Endothelial cell of umbilical vein (primary cell): ENCODE results near the gene ZNF20.

Source experiments
- CTCF ChIP-seq, 2 donors: IDR thresholded peaks; 1 replicate in 1 of 2; 2 replicates in 1 of 2; pipeline ENCODE4 v1.5.1; 2011; ENCODE audit warnings: low read length in 2 of 2, mild to moderate bottlenecking in 2 of 2, moderate library complexity in 2 of 2, control low read depth in 1 of 2, inconsistent platforms in 1 of 2, low read depth in 1 of 2; ENCODE audit not compliant: insufficient read depth in 1 of 2; ENCODE audit errors: extremely low read depth in 1 of 2
- EZH2 ChIP-seq: IDR thresholded peaks from 2 replicates; pipeline ENCODE4 v1.6.1; 2012; ENCODE audit warnings: borderline replicate concordance, low read depth, mild to moderate bottlenecking, moderate library complexity, low read length, inconsistent platforms; ENCODE audit not compliant: severe bottlenecking
- FOS ChIP-seq: IDR thresholded peaks from 2 replicates; pipeline ENCODE4 v1.6.1; 2011; ENCODE audit warnings: mild to moderate bottlenecking, low read length, moderate library complexity, borderline replicate concordance; ENCODE audit not compliant: insufficient read depth
- GATA2 ChIP-seq: IDR thresholded peaks from 2 replicates; pipeline ENCODE4 v1.7.0; 2011; ENCODE audit warnings: low read depth, mild to moderate bottlenecking, moderate library complexity, mixed read lengths, low read length; ENCODE audit not compliant: insufficient read length, insufficient read depth
- JUN ChIP-seq: IDR thresholded peaks from 2 replicates; pipeline ENCODE4 v1.6.1; 2011; ENCODE audit warnings: borderline replicate concordance, low read depth; ENCODE audit not compliant: insufficient read length, insufficient read depth
- MYC ChIP-seq: IDR thresholded peaks from one replicate; pipeline ENCODE4 v1.6.1; 2011; ENCODE audit warnings: mild to moderate bottlenecking, low read depth, low read length
- POLR2A ChIP-seq: IDR thresholded peaks from 2 replicates; pipeline ENCODE4 v1.6.1; 2012; ENCODE audit warnings: low read depth, mild to moderate bottlenecking, control low read depth, low read length
- POLR2AphosphoS5 ChIP-seq: IDR thresholded peaks from 2 replicates; pipeline ENCODE4 v1.6.1; 2012; ENCODE audit warnings: low read depth, mild to moderate bottlenecking, control low read depth, low read length, moderate library complexity; ENCODE audit not compliant: insufficient read depth
- TF ChIP-seq, protein P1 (sequence below): IDR thresholded peaks from 2 replicates; pipeline ENCODE4 v1.6.1; 2011; ENCODE audit not compliant: insufficient read depth, insufficient read length

DNA sequence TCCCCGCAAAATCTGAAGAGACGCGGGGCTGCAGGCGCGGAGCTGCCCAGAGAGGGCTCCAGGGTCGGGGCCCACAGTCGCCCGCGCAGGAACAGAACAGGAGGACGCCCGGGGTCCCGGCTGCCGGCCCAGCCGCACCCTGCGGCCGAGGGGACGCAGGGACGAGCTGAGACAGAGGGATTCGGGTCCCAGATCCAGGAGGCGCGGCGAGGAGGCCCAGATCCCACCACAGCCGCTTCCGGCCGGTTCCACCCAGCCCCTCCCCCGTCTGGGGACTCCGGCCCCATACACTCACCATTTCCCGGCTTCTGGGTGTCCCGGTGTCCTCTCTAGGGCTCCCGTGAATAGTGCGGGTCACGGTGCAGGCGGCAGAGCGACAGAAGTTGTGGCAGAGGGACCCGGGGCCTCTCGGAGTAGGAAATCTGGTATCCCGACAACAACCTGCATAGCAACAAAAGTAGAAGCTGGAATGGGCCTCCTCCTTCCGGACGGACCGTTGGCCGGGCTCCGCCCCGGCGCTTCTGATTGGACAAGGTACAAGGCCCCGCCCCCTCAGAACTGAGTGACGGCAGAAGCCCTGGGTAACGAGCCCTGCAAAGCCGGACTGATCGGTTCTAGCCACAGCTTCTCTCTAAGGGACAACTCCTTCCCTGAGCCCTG lies at the start of gene ZNF20:
- TF ChIP-seq CTCF (IDR thresholded peaks at IDR 0.05; ENCODE audit: extremely low read depth in 1 of 2, insufficient read depth in 1 of 2, low read depth in 1 of 2, low read length in 2 of 2) (no peak), MYC (no peak), POLR2A (no peak), EZH2 (no peak), JUN (no peak), FOS (no peak), GATA2 (no peak), POLR2AphosphoS5 (peak; percentile 48)
- TF ChIP-seq, protein P1, sequence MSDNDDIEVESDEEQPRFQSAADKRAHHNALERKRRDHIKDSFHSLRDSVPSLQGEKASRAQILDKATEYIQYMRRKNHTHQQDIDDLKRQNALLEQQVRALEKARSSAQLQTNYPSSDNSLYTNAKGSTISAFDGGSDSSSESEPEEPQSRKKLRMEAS = no peak
